Epithelial cell of proximal tubule (primary cell): ENCODE results near the gene KAT7. TPM values are rescaled to one million over a fixed set of nuclear protein-coding genes. Genes with fewer than 3 reads are reported as not detected.

ENCODE experiments used
- DNase-seq: peaks from one replicate; pipeline ENCODE4 v3.0.0-alpha.2; 2011; ENCODE audit warnings: low read depth
- H3K4me3 ChIP-seq: 2 replicates; pipeline ENCODE4 v1.5.1; 2011; ENCODE audit warnings: low read depth, mild to moderate bottlenecking, low read length
- CTCF ChIP-seq: conservative IDR thresholded peaks from 2 replicates; pipeline ENCODE4 v1.5.1; 2012; ENCODE audit warnings: low read depth, mild to moderate bottlenecking, low read length
- total RNA-seq: library from RNA; depleted of rRNA; stranded (reverse); fragments of >200 nt; gene quantifications from 2 replicates; pipeline ENCODE4 v1.2.3, GENCODE V29; 2015

Gene KAT7
- total RNA-seq, 1 donor from 2014 or later = 20.9 TPM

- DNase-seq = no peak
- TF ChIP-seq CTCF = no peak
- H3K4me3 ChIP-seq = no peak overlapping the region
Measured at GRCh38 chr17:49878931-49879904, 90.7 kb downstream of the KAT7 start.

- no peak overlapping the region for H3K4me3 ChIP-seq
- peak; percentile 83 for TF ChIP-seq CTCF
- no peak for DNase-seq
Measured at GRCh38 chr17:49880291-49881053, 92.0 kb downstream of the KAT7 start.

GRCh38 chr17:49881054-49881402, 92.5 kb downstream of the KAT7 start:
- H3K4me3 ChIP-seq = no peak overlapping the region
- DNase-seq = no peak
- TF ChIP-seq CTCF = no peak

- no peak overlapping the region for H3K4me3 ChIP-seq
- no peak for DNase-seq
- no peak for TF ChIP-seq CTCF
Measured at GRCh38 chr17:49882434-49882833, 94.0 kb downstream of the KAT7 start.

Other genes starting within 250 kb of the KAT7 start
- 0.07 and 0.69 TPM in 2 replicates for gene NXPH3, start 212.8 kb upstream of the KAT7 start, total RNA-seq
- 23.3 and 26.2 TPM in 2 replicates for gene SPOP, start 110.6 kb upstream of the KAT7 start, total RNA-seq
- 60.0 and 72.0 TPM in 2 replicates for gene SLC35B1, start 80.7 kb upstream of the KAT7 start, total RNA-seq
- 3.8 and 4.7 TPM in 2 replicates for gene FAM117A, start 24.6 kb upstream of the KAT7 start, total RNA-seq
- gene TAC4, start 59.4 kb downstream of the KAT7 start, total RNA-seq = not detected in 2 replicates
- not detected in 2 replicates for gene DLX4, start 180.5 kb downstream of the KAT7 start, total RNA-seq
- not detected in 2 replicates for gene DLX3, start 206.5 kb downstream of the KAT7 start, total RNA-seq